Keratinocyte (primary cell): Measurements from ENCODE around the gene ADGRL3.

Experiments
- CTCF ChIP-seq, 3 experiments: IDR thresholded peaks in 1 of 3; conservative IDR thresholded peaks in 1 of 3; optimal IDR thresholded peaks in 1 of 3; 2 replicates in 2 of 3; 3 replicates in 1 of 3; pipeline versions ENCODE3 to v1.5.1; 2011; ENCODE audit warnings: low read length in 3 of 3, mild to moderate bottlenecking in 3 of 3, moderate library complexity in 2 of 3, control low read depth in 1 of 3, inconsistent platforms in 1 of 3; ENCODE audit not compliant: insufficient read depth in 2 of 3; ENCODE audit errors: extremely low read depth in 1 of 3
- EZH2 ChIP-seq: IDR thresholded peaks from one replicate; pipeline ENCODE4 v1.6.1; 2012; ENCODE audit warnings: inconsistent platforms, mild to moderate bottlenecking, low read length, moderate library complexity

- TF ChIP-seq CTCF (optimal IDR thresholded peaks at IDR 0.05 in 1 of 3, IDR thresholded peaks at IDR 0.05 in 1 of 3, conservative IDR thresholded peaks at IDR 0.05 in 1 of 3; ENCODE audit: extremely low read depth in 1 of 3, insufficient read depth in 2 of 3, low read length in 3 of 3) (no peak), EZH2 (no peak)
These were observed 539.8 kb downstream of the ADGRL3 start for GRCh38 chr4:61739887-61740286.
